Trophoblast cell (in vitro differentiated cells and primary cell): ENCODE measurements around the gene BEGAIN.

ENCODE experiments used
- DNase-seq, 2 donors: peaks; one replicate each; pipeline ENCODE4 v3.0.0-alpha.2; 2016
- H2AFZ ChIP-seq: 2 replicates; pipeline ENCODE4 v1.6.1; 2013; ENCODE audit warnings: low read length, moderate library complexity, mild to moderate bottlenecking; ENCODE audit not compliant: insufficient read depth, poor library complexity
- H2AK5ac ChIP-seq: 2 replicates; pipeline ENCODE4 v1.6.1; 2013; ENCODE audit warnings: mild to moderate bottlenecking, low read length
- H2BK120ac ChIP-seq: 2 replicates; pipeline ENCODE4 v1.6.1; 2013; ENCODE audit warnings: low read length, mild to moderate bottlenecking, moderate library complexity; ENCODE audit not compliant: insufficient read depth, poor library complexity
- H2BK12ac ChIP-seq: 2 replicates; pipeline ENCODE4 v1.6.1; 2013; ENCODE audit warnings: mild to moderate bottlenecking, low read length, moderate library complexity
- H2BK5ac ChIP-seq: 2 replicates; pipeline ENCODE4 v1.6.1; 2013; ENCODE audit warnings: low read length, low read depth, moderate library complexity, mild to moderate bottlenecking; ENCODE audit not compliant: poor library complexity
- H3K14ac ChIP-seq: 2 replicates; pipeline ENCODE4 v1.6.1; 2013; ENCODE audit warnings: mild to moderate bottlenecking, low read length
- H3K18ac ChIP-seq: 2 replicates; pipeline ENCODE4 v1.6.1; 2013; ENCODE audit warnings: mild to moderate bottlenecking, low read length
- H3K23ac ChIP-seq: 2 replicates; pipeline ENCODE4 v1.6.1; 2013; ENCODE audit warnings: low read length
- H3K27ac ChIP-seq: 2 replicates; pipeline ENCODE4 v1.5.1; 2013; ENCODE audit warnings: low read depth, mild to moderate bottlenecking, inconsistent platforms, low read length, moderate library complexity
- H3K27me3 ChIP-seq: 2 replicates; pipeline ENCODE4 v1.6.1; 2013; ENCODE audit warnings: inconsistent platforms, mild to moderate bottlenecking, low read length, moderate library complexity; ENCODE audit not compliant: insufficient read depth
- H3K36me3 ChIP-seq, 2 experiments: 1 replicate in 1 of 2; 2 replicates in 1 of 2; pipeline ENCODE4 v1.6.1; 2013; ENCODE audit warnings: low read length in 2 of 2, mild to moderate bottlenecking in 2 of 2, moderate library complexity in 1 of 2; ENCODE audit not compliant: insufficient read depth in 2 of 2, control insufficient read depth in 1 of 2
- H3K4ac ChIP-seq: 2 replicates; pipeline ENCODE4 v1.6.1; 2013; ENCODE audit warnings: low read depth, mild to moderate bottlenecking, low read length, moderate library complexity
- H3K4me1 ChIP-seq, 2 experiments: 1 replicate in 1 of 2; 2 replicates in 1 of 2; pipeline ENCODE4 v1.6.1; 2013; ENCODE audit warnings: low read length in 2 of 2, mild to moderate bottlenecking in 2 of 2, moderate library complexity in 1 of 2; ENCODE audit not compliant: insufficient read depth in 2 of 2, control insufficient read depth in 1 of 2
- H3K4me2 ChIP-seq: 2 replicates; pipeline ENCODE4 v1.6.1; 2013; ENCODE audit warnings: inconsistent platforms, mild to moderate bottlenecking, low read length, moderate library complexity
- H3K4me3 ChIP-seq: 2 replicates; pipeline ENCODE4 v1.5.1; 2013; ENCODE audit warnings: mild to moderate bottlenecking, low read depth, low read length, inconsistent platforms
- H3K79me1 ChIP-seq: one replicate; pipeline ENCODE4 v1.6.1; 2013; ENCODE audit warnings: low read length
- H3K79me2 ChIP-seq: 2 replicates; pipeline ENCODE4 v1.6.1; 2013; ENCODE audit warnings: low read length, mild to moderate bottlenecking; ENCODE audit not compliant: control insufficient read depth, insufficient read depth, poor library complexity
- H3K9ac ChIP-seq: 2 replicates; pipeline ENCODE4 v1.6.1; 2013; ENCODE audit warnings: mild to moderate bottlenecking, low read length
- H3K9me3 ChIP-seq: 2 replicates; pipeline ENCODE4 v1.6.1; 2013; ENCODE audit warnings: low read depth, mild to moderate bottlenecking, control low read depth, inconsistent platforms, low read length; ENCODE audit not compliant: insufficient read depth
- H4K12ac ChIP-seq: 2 replicates; pipeline ENCODE4 v1.6.1; 2013; ENCODE audit warnings: low read depth, mild to moderate bottlenecking, low read length, moderate library complexity
- H4K8ac ChIP-seq: 2 replicates; pipeline ENCODE4 v1.6.1; 2013; ENCODE audit warnings: low read depth, mild to moderate bottlenecking, low read length, moderate library complexity
- H4K91ac ChIP-seq: one replicate; pipeline ENCODE4 v1.6.1; 2013; ENCODE audit warnings: low read depth, mild to moderate bottlenecking, low read length, moderate library complexity
- WGBS: extraction: QIAGEN DNeasy Blood & Tissue Kit; methylation state at CpG from one replicate; pipeline ENCODE4 v1.1.7; 2013; ENCODE audit warnings: missing lambda C conversion rate; ENCODE audit not compliant: insufficient read length, insufficient coverage; ENCODE audit errors: extremely low coverage; 5-methylcytosine and 5-hydroxymethylcytosine counted together

BEGAIN gene

DNA sequence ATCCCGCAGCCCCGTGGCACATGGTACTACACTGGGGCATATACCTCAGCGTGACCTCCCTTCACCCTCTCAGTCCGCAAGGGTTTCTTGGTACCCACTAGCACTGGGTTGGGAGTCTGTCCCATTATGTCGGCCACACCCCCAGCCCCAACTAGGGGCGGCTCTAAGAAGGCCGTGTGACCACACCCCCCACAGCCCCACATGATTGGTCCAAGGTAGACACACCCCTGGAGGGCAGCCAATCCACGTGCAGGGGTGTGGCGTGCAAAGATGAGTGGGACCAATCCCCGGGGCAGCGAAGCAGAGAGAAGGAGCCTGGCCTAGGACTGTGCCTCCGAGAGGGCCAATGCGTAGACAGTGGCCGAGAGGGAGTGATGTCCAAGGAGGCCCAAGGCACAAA is 34.6 kb upstream of the BEGAIN start:
- Histone ChIP-seq H3K27me3 (no peaks in the 10 kb centered on the region), H4K12ac (no peak overlapping the region), H4K91ac (no peak overlapping the region), H3K23ac (no peak overlapping the region), H2BK5ac (no peak overlapping the region), H3K4me3 (no peak overlapping the region), H3K27ac (no peak overlapping the region), H2AK5ac (no peak overlapping the region), H2AFZ (no peak overlapping the region), H3K4me2 (no peak overlapping the region), H3K9me3 (no peaks in the 10 kb centered on the region), H3K14ac (no peak overlapping the region), H3K18ac (no peak overlapping the region), H2BK12ac (no peak overlapping the region), H3K9ac (no peak overlapping the region), H2BK120ac (no peak overlapping the region), H4K8ac (no peak overlapping the region), H3K4me1 (no peaks in the 10 kb centered on the region), H3K36me3 (no peaks in the 10 kb centered on the region), H3K79me2 (no peaks in the 10 kb centered on the region), H3K79me1 (no peaks in the 10 kb centered on the region), H3K4ac (no peak overlapping the region)
- no peak for DNase-seq
- WGBS, result no CpG with 5 or more reads among the region's 14 CpGs

DNA sequence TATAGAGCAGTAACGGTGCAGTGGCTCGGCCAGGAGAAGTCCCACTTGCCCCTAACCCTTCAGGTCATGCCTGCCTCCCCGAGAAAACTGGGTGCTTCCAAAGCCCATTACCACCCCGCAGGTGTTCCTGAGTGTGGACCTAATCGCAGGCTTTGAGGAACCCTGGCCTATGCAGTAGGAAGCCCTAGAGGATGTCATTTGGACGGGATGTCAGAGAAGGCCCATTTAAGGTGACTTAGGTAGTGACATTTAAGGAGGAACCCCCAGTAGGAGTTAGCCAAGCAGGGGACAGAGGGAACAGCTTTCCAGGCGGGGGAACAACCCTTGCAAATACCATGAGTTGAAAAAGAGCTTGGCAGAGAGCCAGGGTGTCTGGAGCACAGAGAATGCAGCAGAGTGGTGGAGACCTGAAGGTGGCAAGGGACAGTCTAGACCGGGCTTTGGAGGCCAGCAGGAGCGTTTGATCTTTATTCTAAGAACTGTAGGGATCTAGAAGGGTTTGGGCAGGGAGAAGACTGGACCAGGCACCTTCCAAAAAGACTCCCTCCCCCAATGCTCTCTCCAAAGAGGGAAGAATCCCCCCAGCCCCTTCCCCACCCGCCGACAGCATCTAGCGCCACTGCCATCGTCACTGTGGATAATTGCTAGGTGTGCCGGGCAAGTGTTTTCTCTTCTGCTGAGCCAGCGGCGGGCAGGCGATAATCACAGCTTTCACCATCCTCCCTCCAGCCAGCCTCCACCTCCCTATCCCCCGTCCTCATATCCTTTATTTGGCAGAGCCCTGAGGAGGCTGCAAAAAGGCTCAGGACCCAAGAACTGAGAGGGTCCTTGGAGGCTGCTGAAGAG is 33.3 kb upstream of the BEGAIN start:
- Histone ChIP-seq H3K27ac (no peak overlapping the region), H2BK5ac (no peak overlapping the region), H3K4me3 (no peak overlapping the region), H3K9ac (no peak overlapping the region), H3K14ac (no peak overlapping the region), H3K79me1 (no peaks in the 10 kb centered on the region), H2AK5ac (no peak overlapping the region), H4K8ac (no peak overlapping the region), H2BK12ac (no peak overlapping the region), H4K91ac (no peak overlapping the region), H3K9me3 (no peaks in the 10 kb centered on the region), H3K4ac (no peak overlapping the region), H3K79me2 (no peaks in the 10 kb centered on the region), H3K23ac (no peak overlapping the region), H3K18ac (no peak overlapping the region), H2BK120ac (no peak overlapping the region), H3K36me3 (no peaks in the 10 kb centered on the region), H3K27me3 (no peaks in the 10 kb centered on the region), H3K4me1 (no peaks in the 10 kb centered on the region), H3K4me2 (no peak overlapping the region), H2AFZ (no peak overlapping the region), H4K12ac (no peak overlapping the region)
- WGBS, result no CpG with 5 or more reads among the region's 18 CpGs
- DNase-seq, result no peak

DNA sequence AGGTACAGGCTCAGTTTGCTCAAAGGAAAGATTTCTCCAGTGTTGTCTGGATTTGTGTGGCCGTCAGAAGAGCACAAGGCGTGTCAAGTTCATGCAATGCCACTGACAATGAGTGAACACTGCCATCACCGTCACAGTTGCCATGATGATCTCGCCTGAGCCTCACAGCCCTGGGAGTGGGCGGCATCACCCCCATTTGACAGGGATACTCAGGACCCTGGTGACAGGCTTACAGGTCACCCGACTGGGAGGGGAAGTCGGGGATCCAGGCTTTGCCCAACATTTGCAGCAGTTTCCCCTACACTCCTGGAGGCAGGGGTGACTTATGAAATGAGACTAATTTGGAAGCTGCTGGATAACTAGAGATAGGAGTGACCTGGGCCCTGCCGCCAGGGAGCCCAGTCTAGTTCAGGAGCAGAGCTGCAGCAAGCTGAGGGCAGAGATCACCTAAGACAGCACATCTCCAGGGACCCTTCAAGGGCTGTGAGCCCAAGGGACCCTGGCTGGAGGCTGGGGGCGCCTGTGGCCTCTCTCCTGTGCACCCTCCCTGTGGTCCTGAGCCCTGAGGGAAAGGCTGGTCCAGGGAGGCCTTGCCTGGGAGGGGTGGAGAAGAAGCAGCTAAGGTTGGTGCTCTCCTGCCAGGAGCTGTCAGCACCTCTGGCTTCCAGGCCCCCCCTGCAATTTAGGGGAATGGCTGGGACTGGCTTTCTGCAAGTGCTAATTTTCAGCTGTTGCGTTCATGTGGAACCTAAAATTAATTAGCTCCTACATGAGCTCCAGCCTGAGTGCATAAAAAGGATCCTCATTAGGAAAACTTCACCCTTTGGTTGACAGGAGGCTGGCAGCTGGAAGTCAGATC is 32.4 kb upstream of the BEGAIN start:
- H3K4me2 ChIP-seq, result no peak overlapping the region
- no peak overlapping the region for H2AK5ac ChIP-seq
- no peak overlapping the region for H3K4me3 ChIP-seq
- no peaks in the 10 kb centered on the region for H3K4me1 ChIP-seq
- DNase-seq, result no peak
- H3K9ac ChIP-seq, result no peak overlapping the region
- no peaks in the 10 kb centered on the region for H3K79me2 ChIP-seq
- H4K8ac ChIP-seq, result no peak overlapping the region
- no CpG with 5 or more reads among the region's 10 CpGs for WGBS
- no peak overlapping the region for H3K27ac ChIP-seq
- no peak overlapping the region for H2BK5ac ChIP-seq
- H2BK12ac ChIP-seq, result no peak overlapping the region
- no peak overlapping the region for H2BK120ac ChIP-seq
- no peaks in the 10 kb centered on the region for H3K36me3 ChIP-seq
- H3K79me1 ChIP-seq, result no peaks in the 10 kb centered on the region
- H4K12ac ChIP-seq, result no peak overlapping the region
- no peak overlapping the region for H3K4ac ChIP-seq
- no peak overlapping the region for H4K91ac ChIP-seq
- no peak overlapping the region for H3K14ac ChIP-seq
- no peaks in the 10 kb centered on the region for H3K27me3 ChIP-seq
- no peak overlapping the region for H3K23ac ChIP-seq
- H2AFZ ChIP-seq, result no peak overlapping the region
- no peak overlapping the region for H3K18ac ChIP-seq
- no peaks in the 10 kb centered on the region for H3K9me3 ChIP-seq

DNA sequence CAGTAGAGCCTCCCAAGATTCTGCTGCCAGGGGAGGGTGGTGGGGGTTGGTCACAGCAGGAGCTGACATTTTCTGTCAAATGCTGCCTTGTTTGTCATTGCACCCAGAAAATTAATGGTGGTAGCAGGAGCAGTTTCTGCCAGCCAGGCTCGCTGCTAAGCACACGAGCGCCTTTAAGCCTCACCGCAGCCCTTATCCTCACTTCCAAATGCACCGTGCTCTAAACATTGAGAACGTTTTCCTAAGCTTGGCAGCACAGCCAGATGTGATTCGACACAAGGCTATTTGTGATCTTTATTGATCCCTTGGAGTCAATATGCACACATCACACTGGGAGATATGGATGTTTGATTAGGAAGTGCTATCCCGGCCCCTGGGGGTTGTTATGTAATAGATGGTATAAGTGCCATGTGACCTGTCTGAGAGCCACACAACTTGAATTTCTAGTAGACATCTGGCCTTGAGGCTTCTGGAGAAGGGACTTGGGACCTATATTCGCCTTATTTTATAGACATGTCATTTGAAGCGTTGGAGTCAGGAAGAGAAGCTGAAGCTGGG is 31.6 kb upstream of the BEGAIN start:
- H3K4me1 ChIP-seq, result no peaks in the 10 kb centered on the region
- H4K8ac ChIP-seq, result no peak overlapping the region
- H3K4ac ChIP-seq, result no peak overlapping the region
- no peak overlapping the region for H3K14ac ChIP-seq
- no peaks in the 10 kb centered on the region for H3K9me3 ChIP-seq
- whole genome bisulfite sequencing, result no CpG with 5 or more reads among the region's 10 CpGs
- H3K4me2 ChIP-seq, result no peak overlapping the region
- H2AK5ac ChIP-seq, result no peak overlapping the region
- no peaks in the 10 kb centered on the region for H3K79me1 ChIP-seq
- no peak overlapping the region for H2AFZ ChIP-seq
- H3K9ac ChIP-seq, result no peak overlapping the region
- H3K79me2 ChIP-seq, result no peaks in the 10 kb centered on the region
- H4K91ac ChIP-seq, result no peak overlapping the region
- H2BK12ac ChIP-seq, result no peak overlapping the region
- H2BK5ac ChIP-seq, result no peak overlapping the region
- no peak for DNase-seq
- no peak overlapping the region for H3K27ac ChIP-seq
- H3K4me3 ChIP-seq, result no peak overlapping the region
- H3K36me3 ChIP-seq, result no peaks in the 10 kb centered on the region
- no peak overlapping the region for H4K12ac ChIP-seq
- H3K18ac ChIP-seq, result no peak overlapping the region
- no peaks in the 10 kb centered on the region for H3K27me3 ChIP-seq
- no peak overlapping the region for H2BK120ac ChIP-seq
- H3K23ac ChIP-seq, result no peak overlapping the region
